Middle frontal gyrus (tissue), 1 donor: Measurements from ENCODE around the gene NCF4.

Source experiments
- DNase-seq: peaks from one replicate; pipeline ENCODE4 v3.0.0-alpha.2; 2015; ENCODE audit warnings: low spot score; ENCODE audit errors: extremely low spot score

The NCF4 gene

GRCh38 chr22:36921309-36922104 lies 60.7 kb downstream of the NCF4 start:
- DNase-seq: no peak

DNA sequence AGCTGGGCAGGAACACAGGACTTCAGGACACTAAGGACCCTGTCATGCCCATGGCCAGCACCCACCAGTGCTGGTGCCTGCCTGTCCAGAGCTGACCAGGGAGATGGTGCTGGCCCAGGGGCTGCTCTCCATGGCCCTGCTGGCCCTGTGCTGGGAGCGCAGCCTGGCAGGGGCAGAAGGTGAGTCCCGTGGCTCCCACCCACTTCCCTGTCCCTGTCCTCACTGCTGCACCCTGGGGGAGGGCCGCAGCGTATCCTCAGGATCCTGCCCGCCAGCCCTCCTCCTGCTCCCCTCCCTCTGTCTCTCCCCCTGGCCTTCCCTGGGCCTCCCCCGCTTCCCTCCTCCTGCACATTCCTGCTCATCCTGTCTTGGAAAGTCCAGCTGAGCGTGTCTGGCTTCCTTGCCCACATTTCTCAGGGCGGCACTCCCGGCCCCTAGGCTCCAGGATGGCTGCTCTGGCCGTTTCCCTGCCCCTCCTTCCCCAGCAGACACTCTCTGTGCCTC lies 61.4 kb downstream of the NCF4 start:
- DNase-seq: no peak

GRCh38 chr22:36922711-36923110 lies 61.9 kb downstream of the NCF4 start:
- DNase-seq: no peak

DNA sequence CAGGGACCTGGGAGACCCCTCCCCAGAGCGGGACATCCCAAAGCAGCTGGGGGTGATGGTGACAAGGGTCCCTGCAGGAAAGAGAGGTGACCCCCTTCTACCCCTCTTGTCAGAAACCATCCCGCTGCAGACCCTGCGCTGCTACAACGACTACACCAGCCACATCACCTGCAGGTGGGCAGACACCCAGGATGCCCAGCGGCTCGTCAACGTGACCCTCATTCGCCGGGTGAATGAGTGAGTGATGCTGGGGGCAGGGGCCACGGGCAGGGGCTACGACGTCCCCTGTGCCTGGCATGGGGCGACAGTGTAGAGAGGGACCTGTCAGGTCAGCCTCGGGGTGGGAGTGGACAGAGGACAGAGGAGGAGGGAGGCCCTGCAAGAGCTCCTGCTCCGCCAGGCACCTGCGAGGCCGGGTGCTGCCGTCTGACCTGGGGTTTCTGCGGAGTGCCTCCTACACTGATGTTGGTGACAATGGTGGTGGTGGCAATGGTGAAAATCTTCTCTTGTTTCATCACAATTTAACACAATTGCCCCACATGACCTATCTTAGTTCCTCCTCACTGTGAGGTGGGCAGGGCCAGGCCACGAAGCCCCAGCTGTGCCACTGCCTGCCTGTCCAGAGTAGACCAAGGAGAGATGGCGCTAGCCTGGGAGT lies 62.5 kb downstream of the NCF4 start:
- no peak for DNase-seq

- DNase-seq: no peak
Observed at GRCh38 chr22:36924151-36924698, 63.4 kb downstream of the NCF4 start.

DNA sequence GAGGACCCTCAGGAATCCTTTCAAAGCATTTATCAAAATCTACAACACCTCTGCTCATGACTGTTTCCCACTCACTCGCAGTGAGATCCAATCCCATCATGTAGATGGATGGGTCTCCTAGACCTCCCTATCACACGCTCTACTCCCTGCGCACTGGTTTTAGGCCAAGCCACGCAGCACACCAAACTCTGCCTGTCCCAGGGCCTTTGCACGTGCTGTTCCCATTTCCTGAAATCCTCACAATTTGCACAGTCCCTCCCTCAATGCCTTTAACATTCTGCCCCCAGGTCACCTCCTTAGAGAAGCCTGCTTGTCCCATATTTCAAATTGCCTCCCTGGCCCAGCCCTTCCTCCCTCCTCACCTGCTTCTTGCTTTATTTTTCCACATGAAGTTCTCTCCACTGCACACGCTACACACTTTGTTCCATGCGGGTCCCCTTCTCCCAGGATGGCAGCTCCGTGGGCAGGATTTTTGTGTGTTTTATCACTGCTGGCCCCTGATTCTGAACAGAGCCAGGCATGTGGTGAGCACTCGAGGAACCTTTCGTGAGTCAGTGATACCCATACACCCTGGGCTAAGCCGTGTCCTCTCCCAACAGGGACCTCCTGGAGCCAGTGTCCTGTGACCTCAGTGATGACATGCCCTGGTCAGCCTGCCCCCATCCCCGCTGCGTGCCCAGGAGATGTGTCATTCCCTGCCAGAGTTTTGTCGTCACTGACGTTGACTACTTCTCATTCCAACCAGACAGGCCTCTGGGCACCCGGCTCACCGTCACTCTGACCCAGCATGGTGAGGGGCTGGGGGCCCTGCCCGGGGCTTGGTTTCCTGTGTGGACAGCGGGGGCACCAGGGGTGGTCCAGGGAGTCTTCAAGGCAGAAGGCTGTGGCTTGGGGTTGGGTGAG lies 64.8 kb downstream of the NCF4 start:
- no peak for DNase-seq

- no peak for DNase-seq
Observed at GRCh38 chr22:36926309-36926708, 65.5 kb downstream of the NCF4 start.

DNA sequence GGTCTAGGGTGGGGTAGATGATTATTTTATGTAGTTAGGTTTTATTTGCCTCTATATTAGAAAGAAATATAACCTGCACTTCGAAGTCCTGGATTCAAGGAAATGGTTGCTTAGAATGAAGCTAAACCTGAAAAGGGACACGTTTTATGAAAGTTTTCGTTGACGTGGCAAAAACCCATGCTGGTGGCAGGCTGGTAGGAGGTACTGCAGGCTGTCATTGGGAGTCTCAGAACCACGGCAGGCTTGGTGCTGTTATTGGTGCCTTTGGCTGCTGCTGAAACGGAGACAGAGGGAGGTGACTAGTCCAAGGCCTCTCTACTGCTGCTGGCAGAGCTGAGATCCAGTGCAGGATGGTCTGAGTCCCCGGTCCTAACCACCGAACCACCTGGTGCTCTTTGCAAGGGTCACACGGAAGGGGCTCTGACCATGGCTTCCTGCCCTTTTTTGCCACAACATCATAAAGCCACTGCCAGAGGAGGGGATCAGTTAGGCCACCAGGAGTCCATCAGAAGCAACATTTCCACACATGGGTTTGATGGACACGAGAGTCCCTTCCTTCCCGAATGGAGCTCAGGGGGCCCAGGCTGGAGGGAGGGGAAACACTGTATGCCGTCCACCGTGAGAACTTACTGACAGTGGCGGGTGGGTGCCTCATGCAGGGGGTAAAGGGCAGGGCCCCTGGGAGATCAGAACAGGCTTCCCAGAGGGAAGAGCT lies 66.1 kb downstream of the NCF4 start:
- no peak for DNase-seq
